ENCODE results near the gene BHLHA9.
A peak's percentile ranks its signal among the peaks of the same experiment; 100 is the strongest.
"Not testable (repeated sequence)": the region's sequence is repeated elsewhere in the genome, so short reads cannot be mapped to it uniquely, and the experiment has no call there.

The BHLHA9 gene

DNA sequence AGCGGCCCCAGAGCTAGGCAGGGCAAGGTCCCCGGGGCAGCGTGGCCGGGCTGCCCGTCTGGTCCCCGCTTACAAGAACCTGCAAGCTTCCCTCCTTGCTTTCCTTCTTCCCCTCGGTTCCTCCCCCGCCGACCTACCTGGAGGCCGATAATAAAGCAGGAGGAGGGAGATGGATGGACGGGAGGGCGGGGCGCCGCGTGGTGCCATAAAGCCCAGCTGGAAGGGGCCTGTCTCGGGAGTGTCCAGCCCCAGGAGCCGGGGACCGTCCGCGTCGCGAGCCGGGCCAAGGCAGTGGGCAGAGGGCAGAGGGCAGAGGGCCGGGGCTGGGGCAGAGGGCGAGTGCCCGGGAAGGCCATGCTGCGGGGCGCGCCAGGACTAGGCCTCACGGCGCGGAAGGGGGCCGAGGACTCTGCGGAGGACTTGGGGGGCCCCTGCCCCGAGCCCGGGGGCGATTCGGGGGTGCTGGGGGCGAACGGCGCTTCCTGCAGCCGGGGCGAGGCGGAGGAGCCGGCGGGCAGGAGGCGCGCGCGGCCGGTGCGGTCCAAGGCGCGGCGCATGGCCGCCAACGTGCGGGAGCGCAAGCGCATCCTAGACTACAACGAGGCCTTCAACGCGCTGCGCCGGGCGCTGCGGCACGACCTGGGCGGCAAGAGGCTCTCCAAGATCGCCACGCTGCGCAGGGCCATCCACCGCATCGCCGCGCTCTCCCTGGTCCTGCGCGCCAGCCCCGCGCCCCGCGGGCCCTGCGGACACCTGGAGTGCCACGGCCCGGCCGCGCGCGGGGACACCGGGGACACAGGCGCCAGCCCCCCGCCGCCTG is at the start of gene BHLHA9:
BHLHA9 (plus strand) TSS at position 235 of the 820 bp plus-strand sequence; CDS start at position 355, 120 bp downstream.
- no peak for DNase-seq (ENCODE audit: low read depth in 3 of 3)

DNA sequence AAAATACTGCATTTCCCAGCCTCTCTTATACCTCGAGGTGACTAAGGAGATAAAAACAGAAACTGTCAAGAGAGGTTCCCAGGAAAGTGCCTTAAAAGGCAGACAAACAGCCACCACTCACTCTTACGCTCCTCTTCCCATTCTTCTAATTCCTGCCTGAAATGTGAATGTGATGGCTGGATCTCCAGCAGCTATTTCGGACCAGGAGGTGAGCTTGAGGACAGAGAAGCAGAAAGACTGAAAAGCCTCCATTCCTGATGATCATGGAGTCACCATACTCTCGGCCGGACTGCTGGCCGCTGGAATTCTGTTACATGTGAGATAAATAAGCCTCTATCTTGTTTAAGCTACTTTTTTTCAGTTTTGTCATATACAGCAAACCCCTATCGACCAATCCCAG is 49.0 kb upstream of the BHLHA9 start:
- no peak for DNase-seq (ENCODE audit: low read depth in 3 of 3)

GRCh38 chr17:1222321-1222720 is 47.9 kb upstream of the BHLHA9 start:
- DNase-seq (ENCODE audit: low read depth in 3 of 3): no peak

DNA sequence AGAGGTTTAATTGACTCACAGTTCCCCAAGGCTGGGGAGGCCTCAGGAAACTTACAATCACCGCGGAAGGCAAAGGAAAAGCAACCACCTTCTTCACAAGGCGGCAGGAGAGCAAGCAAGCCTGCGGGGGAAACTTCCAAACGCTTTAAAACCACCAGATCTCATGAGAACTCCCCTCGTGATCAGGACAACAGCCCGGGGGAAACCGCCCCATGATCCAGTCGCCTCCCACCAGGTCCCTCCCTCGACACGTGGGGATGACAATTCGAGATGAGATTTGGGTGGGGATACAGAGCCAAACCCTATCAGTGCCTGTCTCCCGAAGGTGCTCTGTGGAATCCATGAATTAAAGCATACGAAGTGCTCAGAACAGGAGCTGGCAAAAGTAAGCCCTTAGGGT is 46.6 kb upstream of the BHLHA9 start:
- DNase-seq (ENCODE audit: low read depth in 3 of 3): no peak

- DNase-seq (ENCODE audit: low read depth in 3 of 3): no peak
Measured at GRCh38 chr17:1224330-1224729, 45.9 kb upstream of the BHLHA9 start.

- no peak for DNase-seq (ENCODE audit: low read depth in 3 of 3)
Measured at GRCh38 chr17:1226308-1226707, 43.9 kb upstream of the BHLHA9 start.

- DNase-seq (ENCODE audit: low read depth in 3 of 3): no peak
Measured at GRCh38 chr17:1227365-1227764, 42.9 kb upstream of the BHLHA9 start.

DNA sequence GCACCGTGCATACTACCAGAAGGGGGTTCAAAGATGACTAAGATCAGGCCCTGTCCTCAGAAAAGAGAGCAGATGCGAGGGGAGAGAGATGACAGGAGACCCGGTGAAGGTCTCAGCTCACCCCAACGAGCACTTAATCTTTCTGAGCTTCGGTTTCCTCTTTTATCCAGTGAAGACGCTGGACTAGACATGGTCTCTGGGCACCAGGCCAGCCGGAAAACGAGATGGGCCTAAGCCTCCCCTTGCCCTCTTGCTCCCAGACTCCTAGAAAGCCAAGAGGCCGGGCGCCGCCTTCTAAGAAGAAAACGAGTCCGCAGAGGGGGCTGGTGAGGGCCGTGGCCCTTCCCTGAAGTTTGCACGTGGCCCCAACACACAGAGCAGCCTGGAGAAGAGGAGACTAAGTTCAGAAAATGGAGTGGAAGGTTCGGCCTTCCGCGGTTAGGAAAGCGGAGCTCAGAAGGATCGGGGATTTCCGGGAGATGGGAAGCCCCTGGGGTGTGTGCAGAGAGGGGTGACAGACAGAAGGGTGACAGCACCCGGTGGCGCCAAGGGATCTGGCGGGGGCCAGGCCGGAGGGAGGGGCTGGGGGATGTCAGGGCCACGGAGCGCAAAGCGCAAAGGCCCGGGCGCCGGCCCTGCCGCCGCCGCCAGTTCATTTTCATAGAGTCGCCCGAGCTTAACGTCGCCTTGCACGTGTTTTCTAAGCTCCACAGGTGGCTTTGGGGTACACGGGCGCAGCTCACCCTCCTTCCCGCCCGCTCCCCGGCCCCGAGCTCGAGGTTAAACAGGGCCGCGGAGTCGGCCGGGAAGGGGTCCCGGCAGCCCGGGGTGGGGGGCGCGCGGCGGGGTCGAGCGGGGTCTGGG is 42.1 kb upstream of the BHLHA9 start:
- DNase-seq (ENCODE audit: low read depth in 3 of 3): no peak

GRCh38 chr17:1228781-1229348 is 41.4 kb upstream of the BHLHA9 start:
- no peak for DNase-seq (ENCODE audit: low read depth in 3 of 3)

DNA sequence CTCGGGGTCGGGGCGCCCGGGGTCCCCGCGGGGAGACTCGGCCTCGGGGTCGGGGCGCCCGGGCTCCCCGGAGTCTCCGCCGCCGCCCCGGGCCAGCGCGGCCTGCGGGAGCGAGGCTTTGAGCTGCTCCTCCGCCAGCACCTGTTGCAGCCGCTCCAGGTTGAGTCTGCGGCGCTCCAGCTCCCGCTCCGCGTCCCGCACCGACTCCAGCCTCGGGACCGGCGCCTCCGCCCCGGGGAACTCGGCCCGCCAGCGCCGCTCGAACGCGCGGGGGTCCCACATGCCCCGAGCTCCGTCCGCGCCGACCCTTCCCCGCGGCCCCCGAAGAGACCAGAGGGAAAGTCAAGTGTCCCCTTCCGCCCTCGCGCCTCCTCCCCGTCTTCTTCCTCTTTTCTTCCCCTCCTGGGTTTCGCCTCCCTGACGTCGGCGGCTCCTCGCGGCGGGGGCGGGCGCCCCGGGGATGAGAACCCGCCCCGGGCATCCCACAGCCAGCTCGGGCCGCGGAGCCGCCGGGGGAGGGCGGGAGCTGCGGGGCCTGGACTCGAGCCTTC is 40.8 kb upstream of the BHLHA9 start:
- DNase-seq (ENCODE audit: low read depth in 3 of 3): peak in 1 of 3 experiments; percentile 32

GRCh38 chr17:1229900-1230501 is 40.2 kb upstream of the BHLHA9 start:
- DNase-seq (ENCODE audit: low read depth in 3 of 3): no peak

- DNase-seq (ENCODE audit: low read depth in 3 of 3): no peak
Measured at GRCh38 chr17:1231456-1231855, 38.8 kb upstream of the BHLHA9 start.

DNA sequence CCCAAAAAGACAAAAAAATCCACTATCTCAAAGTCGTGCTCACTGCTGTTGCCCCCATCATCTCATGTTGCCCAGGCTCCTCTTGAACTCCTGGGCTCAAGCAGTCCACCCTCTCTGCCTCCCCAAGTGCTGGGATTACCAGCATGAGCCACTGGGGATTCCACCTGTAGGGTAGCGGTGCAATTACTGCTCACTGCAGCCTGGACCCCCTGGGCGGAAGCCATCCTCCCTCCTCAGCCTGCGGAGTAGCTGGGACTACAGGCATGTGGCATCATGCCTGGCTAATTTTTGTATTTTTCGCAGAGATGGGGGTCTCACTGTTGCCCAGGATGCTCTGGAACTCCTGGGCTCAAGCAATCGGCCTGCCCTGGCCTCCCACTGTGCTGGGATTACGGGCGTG is 37.9 kb upstream of the BHLHA9 start:
- no peak for DNase-seq (ENCODE audit: low read depth in 3 of 3)

- no peak for DNase-seq (ENCODE audit: low read depth in 3 of 3)
Measured at GRCh38 chr17:1232786-1233185, 37.5 kb upstream of the BHLHA9 start.

- DNase-seq (ENCODE audit: low read depth in 3 of 3): no peak
Measured at GRCh38 chr17:1234455-1234854, 35.8 kb upstream of the BHLHA9 start.

DNA sequence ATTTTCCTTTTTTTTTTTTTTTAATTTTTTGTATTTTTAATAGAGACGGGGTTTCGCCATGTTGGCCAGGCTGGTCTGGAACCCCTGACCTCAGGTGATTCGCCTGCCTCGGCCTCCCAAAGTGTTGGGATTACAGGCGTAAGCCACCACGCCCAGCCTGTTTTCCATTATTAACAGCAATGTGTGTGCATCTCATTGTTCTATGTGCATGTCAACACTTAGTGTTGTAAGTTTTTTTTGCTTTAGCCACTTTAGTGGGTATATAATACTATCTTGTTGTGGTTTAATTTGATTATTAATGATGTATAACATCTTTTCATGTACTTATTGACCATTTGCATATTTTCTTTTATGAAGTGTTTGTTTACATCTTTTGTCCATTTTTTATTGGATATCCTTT is 32.8 kb upstream of the BHLHA9 start:
- no peak for DNase-seq (ENCODE audit: low read depth in 3 of 3)

GRCh38 chr17:1239210-1239609 is 31.0 kb upstream of the BHLHA9 start:
- no peak for DNase-seq (ENCODE audit: low read depth in 3 of 3)

DNA sequence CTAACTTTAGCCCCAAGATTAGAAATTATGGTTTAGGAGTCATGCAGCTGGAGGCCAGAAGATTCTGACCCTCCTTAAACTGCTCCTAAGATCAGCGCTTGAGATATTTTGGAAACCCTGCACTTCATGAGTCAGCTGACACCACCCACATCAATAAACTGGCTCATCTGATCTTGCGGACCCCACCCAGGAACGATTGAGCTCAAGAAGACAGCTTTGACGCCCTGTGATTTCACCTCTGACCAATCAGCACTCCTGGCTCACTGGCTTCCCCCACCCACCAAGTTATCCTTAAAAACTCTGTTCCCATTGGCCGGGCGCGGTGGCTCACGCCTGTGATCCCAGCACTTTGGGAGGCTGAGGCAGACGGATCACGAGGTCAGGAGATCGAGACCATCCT is 29.8 kb upstream of the BHLHA9 start:
- DNase-seq (ENCODE audit: low read depth in 3 of 3): not testable (repeated sequence)

GRCh38 chr17:1241929-1242328 is 28.3 kb upstream of the BHLHA9 start:
- DNase-seq (ENCODE audit: low read depth in 3 of 3): no peak

GRCh38 chr17:1244606-1245012 is 25.6 kb upstream of the BHLHA9 start:
- DNase-seq (ENCODE audit: low read depth in 3 of 3): no peak

DNA sequence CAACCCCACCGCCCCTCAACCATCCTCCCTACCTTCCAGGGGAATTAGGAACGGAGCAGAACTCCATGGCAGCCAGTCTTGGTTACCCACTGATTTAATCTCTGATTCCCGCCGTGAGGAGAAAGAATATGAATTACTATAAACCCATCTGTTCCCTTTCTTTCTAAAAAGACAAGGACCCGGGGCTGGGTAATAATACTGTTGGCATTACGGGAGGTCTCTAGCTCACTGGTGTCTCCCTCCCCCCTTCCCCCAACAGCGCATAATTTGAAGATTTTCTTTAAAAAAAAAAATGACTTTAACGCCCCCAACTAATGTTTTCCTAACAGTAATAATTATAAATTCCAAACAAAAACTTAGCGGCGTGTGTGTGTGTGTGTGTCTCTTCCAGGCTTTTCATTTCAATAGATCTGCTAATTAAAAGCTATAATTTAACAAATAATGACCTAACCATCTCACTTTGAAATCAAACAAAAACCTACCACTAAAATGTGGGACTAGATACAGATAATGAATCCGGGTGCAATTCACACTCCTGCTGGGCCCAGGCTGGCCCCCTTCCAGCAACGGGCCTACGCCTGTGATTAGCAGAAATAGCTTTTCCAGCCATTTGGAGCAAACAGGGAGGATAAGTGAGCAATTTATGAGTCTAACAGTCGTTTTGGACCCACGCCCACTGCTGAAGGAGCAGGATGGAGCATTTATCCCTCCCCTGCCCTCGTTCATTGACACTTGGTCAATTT is 18.2 kb upstream of the BHLHA9 start:
- DNase-seq (ENCODE audit: low read depth in 3 of 3): no peak

All from stimulated activated CD4-positive, alpha-beta T cell treated with anti-CD3 and anti-CD28 coated beads, TNF-alpha, amount 100 ng/mL, for 24 hours (primary cell).